GM18951 (cell line): Measurements from ENCODE around the gene SLC16A3.

ENCODE experiments used
- POLR2A ChIP-seq: IDR thresholded peaks from 4 replicates; pipeline ENCODE4 v1.6.1; 2011; ENCODE audit warnings: mild to moderate bottlenecking; ENCODE audit not compliant: insufficient read length, insufficient read depth; ENCODE audit errors: extremely low read depth
- in situ Hi-C: fragments of 300-500 bp; cut with MboI; formaldehyde crosslinking; loops from one replicate; pipeline ENCODE4 v1.12.0; 2022; ENCODE audit warnings: low sequenced_read_pairs, mixed read lengths, inconsistent platforms; ENCODE audit not compliant: unreplicated experiment

The SLC16A3 gene

GRCh38 chr17:82230609-82231311 lies 1.9 kb downstream of the SLC16A3 start:
- in situ Hi-C loops, result no loop called here

GRCh38 chr17:82231312-82231561 lies 2.4 kb downstream of the SLC16A3 start:
- no peak for TF ChIP-seq POLR2A
- in situ Hi-C loops, result no loop called here

More at GRCh38 chr17:82230609-82231311, 1.9 kb downstream of the SLC16A3 start:
- no peak for TF ChIP-seq POLR2A

- in situ Hi-C loops, result no loop called here
- no peak for TF ChIP-seq POLR2A
Observed at GRCh38 chr17:82231562-82232321, 2.9 kb downstream of the SLC16A3 start.

- in situ Hi-C loops, result no loop called here
- TF ChIP-seq POLR2A, result no peak
Observed at GRCh38 chr17:82232322-82232820, 3.5 kb downstream of the SLC16A3 start.

GRCh38 chr17:82232876-82233785 lies 4.3 kb downstream of the SLC16A3 start:
- in situ Hi-C loops, result no loop called here
- TF ChIP-seq POLR2A, result no peak

GRCh38 chr17:82234211-82235055 lies 5.6 kb downstream of the SLC16A3 start:
- TF ChIP-seq POLR2A, result no peak
- in situ Hi-C loops, result no loop called here

GRCh38 chr17:82235056-82235774 lies 6.4 kb downstream of the SLC16A3 start:
- in situ Hi-C loops, result no loop called here

GRCh38 chr17:82235775-82236141 lies 6.9 kb downstream of the SLC16A3 start:
- no peak for TF ChIP-seq POLR2A
- in situ Hi-C loops, result no loop called here

More at GRCh38 chr17:82235056-82235774, 6.4 kb downstream of the SLC16A3 start:
- TF ChIP-seq POLR2A, result no peak

GRCh38 chr17:82236142-82236971 lies 7.5 kb downstream of the SLC16A3 start:
- in situ Hi-C loops, result no loop called here
- no peak for TF ChIP-seq POLR2A

- no peak for TF ChIP-seq POLR2A
- in situ Hi-C loops, result no loop called here
Observed at GRCh38 chr17:82237083-82237745, 8.4 kb downstream of the SLC16A3 start.
